HL-60 (cell line): ENCODE results near the gene WDR1.

ENCODE experiments used
- DNase-seq, 2 experiments: peaks; one replicate each; pipeline ENCODE4 v3.0.0-alpha.2; 2010 to 2020; ENCODE audit warnings: low read depth in 1 of 2, low spot score in 1 of 2
- H3K27ac ChIP-seq: fragments of 250-450 bp; sonication (Bioruptor Pico); replicated peaks from 2 replicates; pipeline ENCODE4 v1.5.1; 2020; ENCODE audit warnings: mild to moderate bottlenecking, moderate library complexity
- H3K27me3 ChIP-seq: fragments of 250-450 bp; sonication (Bioruptor Pico); 2 replicates; pipeline ENCODE4 v1.5.1; 2021; ENCODE audit warnings: mild to moderate bottlenecking, moderate library complexity; ENCODE audit not compliant: insufficient read depth, poor library complexity, severe bottlenecking
- H3K4me3 ChIP-seq: replicated peaks from 2 replicates; pipeline ENCODE4 v1.5.1; 2011; ENCODE audit warnings: mild to moderate bottlenecking, control low read depth, low read length; ENCODE audit not compliant: insufficient read depth
- CTCF ChIP-seq: IDR thresholded peaks from one replicate; pipeline ENCODE4 v1.5.1; 2011; ENCODE audit warnings: low read length, control low read depth, inconsistent platforms; ENCODE audit not compliant: insufficient read depth
- GABPA ChIP-seq: IDR thresholded peaks from 2 replicates; pipeline ENCODE4 v1.6.1; 2012; ENCODE audit warnings: low read depth
- POLR2AphosphoS5 ChIP-seq: IDR thresholded peaks from 2 replicates; pipeline ENCODE4 v1.6.1; 2012; ENCODE audit warnings: low read depth
- REST ChIP-seq: IDR thresholded peaks from 2 replicates; pipeline ENCODE4 v1.6.1; 2012; ENCODE audit warnings: low read depth; ENCODE audit not compliant: insufficient replicate concordance
- SPI1 ChIP-seq: IDR thresholded peaks from 2 replicates; pipeline ENCODE4 v1.6.1; 2012; ENCODE audit warnings: low read depth, mild to moderate bottlenecking, borderline replicate concordance

Gene WDR1

GRCh38 chr4:10115797-10116568 lies 616 bp downstream of the WDR1 start:
- DNase-seq = peak in 1 of 2 experiments; percentile 63
- Histone ChIP-seq H3K27ac (peak overlapping the region; percentile 75), H3K4me3 (peak overlapping the region; percentile 80), H3K27me3 (no peaks in the 10 kb centered on the region)
- no peak for TF ChIP-seq GABPA
- TF ChIP-seq REST = no peak
- no peak for TF ChIP-seq SPI1
- no peak for TF ChIP-seq CTCF

GRCh38 chr4:10115271-10115796 lies 1.3 kb downstream of the WDR1 start:
- peak overlapping the region; percentile 75 for H3K27ac ChIP-seq
- H3K4me3 ChIP-seq = peak overlapping the region; percentile 80
- no peak for TF ChIP-seq SPI1
- no peak for TF ChIP-seq REST
- TF ChIP-seq POLR2AphosphoS5 = no peak
- TF ChIP-seq GABPA = no peak
- no peak for TF ChIP-seq CTCF
- DNase-seq = peak in 1 of 2 experiments; percentile 41
- H3K27me3 ChIP-seq = no peaks in the 10 kb centered on the region

- H3K27ac ChIP-seq = no peak overlapping the region
- no peaks in the 10 kb centered on the region for H3K27me3 ChIP-seq
- peak overlapping the region; percentile 80 for H3K4me3 ChIP-seq
- no peak for DNase-seq
- TF ChIP-seq POLR2AphosphoS5 = no peak
- no peak for TF ChIP-seq SPI1
- TF ChIP-seq CTCF = no peak
- no peak for TF ChIP-seq REST
- no peak for TF ChIP-seq GABPA
Observed at GRCh38 chr4:10114607-10115006, 2.0 kb downstream of the WDR1 start.
